Activated T-cell treated with anti-CD3 and anti-CD28 coated beads, Interleukin-2, amount 50 U/mL, for 1 hour (primary cell): ENCODE data around the gene C2CD2.
"Not testable (repeated sequence)": the region's sequence is repeated elsewhere in the genome, so short reads cannot be mapped to it uniquely, and the experiment has no call there.

Experiments used
- DNase-seq: peaks from one replicate; pipeline ENCODE4 v3.0.0-alpha.2; 2020

The C2CD2 gene

DNA sequence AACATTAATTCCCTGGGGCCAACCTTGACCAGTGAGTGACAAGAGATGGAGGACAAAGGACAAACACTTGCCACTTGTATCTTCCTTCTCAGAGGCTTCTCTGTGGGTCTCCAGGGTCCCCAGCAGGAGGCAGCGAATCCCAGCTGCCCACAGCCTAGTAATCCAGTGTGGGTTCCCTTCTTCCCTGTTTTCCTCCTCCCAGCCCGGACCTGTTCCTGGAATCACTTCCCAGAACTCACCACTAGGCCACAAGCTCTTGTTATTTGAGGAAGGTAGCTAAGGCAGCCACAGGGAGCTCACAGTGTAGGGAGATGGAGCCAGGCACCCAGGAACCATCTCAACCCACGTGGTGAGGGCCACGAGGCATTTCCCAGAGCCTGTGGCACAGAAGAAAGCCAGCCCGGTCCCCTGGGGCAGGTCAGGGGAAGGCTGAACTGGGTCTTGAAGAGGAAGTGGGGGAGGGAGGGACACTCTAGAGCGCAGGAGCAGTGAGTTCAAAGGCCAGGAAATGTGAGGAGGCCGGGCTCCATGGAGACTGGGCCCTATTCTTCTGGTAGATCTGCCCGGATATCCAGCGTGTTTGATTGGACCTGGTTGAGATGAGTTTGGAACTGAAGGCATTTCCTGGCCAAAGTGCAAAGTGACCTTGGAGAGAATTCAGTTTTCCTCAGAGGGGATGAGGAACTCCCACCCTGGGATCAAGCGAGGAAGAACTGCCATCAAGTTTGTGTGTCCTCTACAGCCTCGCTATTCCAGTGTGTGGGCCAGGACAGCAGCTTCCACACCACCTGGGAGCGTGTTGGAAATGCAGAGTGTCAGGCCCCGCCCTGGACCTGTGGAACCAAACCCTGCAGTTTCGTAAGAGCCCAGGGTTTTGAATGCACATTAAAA is 20.3 kb upstream of the C2CD2 start:
- DNase-seq: no peak

- DNase-seq: no peak
Observed at GRCh38 chr21:41973427-41973831, 19.6 kb upstream of the C2CD2 start.

GRCh38 chr21:41972511-41973205 is 18.8 kb upstream of the C2CD2 start:
- no peak for DNase-seq

GRCh38 chr21:41971891-41972290 is 18.1 kb upstream of the C2CD2 start:
- no peak for DNase-seq

DNA sequence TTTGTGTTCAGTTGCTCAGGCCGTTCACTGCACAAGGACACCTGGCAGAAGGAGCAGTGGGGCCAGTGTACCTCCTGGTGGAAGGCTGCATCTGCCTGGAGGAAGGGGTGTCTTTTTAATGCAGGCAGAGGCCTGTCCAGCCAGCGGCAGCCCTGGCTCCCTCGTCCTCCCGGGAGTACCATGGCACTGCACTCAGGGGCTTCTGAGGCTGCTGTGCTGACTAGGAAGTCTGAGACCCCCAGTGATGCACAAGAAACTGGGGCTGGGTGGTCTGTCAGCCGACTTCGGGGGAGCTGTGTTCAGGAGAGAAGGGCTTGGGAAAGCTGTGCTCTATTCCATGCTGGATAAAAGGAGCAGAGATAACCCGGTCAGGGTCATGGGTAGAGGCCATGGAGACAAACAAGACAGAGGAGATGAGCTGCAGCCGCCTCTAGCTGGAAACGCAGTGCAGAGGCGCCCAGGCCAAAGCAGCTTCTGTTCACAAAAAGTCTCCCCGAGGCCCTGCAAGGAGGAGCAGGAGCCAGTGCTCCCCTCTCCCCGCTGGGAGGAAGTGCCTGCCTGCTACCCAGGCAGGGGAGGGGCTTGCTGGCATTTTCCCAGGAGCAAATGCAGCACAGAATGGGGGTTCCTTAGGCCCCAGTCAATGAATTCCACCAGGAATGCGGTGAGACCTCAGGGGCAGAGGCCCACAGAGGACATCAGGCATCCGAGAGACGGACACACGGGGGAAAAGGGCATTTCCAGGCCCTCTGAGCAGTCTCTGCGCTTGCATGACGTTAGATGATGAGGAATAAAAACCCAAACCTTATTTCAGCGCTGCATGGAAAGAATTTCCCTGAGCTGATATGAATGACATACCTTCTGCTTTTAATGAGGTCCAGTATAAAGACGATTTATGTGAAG is 17.2 kb upstream of the C2CD2 start:
- DNase-seq: no peak

- no peak for DNase-seq
Observed at GRCh38 chr21:41970106-41970391, 16.2 kb upstream of the C2CD2 start.

DNA sequence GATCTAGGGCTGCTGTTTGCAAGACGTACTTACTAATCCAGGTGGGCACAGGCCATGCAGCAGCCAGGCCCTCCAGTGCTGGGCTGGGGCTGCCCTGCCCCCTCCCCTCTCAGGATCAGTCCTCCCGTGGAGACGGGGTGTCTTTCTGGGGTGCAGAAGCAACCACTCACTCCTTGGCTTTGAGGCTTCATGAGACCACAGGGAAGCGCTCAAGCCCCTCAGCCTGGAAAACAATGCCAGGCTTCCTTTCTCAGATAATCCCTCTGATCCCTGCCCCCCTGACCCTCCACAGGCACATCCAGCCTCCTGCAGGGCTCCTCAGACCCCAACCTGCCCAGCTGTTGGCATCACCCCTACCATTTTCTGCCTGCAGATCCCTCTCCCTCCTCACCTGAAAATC is 13.9 kb upstream of the C2CD2 start:
- DNase-seq: no peak

GRCh38 chr21:41966872-41967621 is 13.2 kb upstream of the C2CD2 start:
- DNase-seq: no peak

DNA sequence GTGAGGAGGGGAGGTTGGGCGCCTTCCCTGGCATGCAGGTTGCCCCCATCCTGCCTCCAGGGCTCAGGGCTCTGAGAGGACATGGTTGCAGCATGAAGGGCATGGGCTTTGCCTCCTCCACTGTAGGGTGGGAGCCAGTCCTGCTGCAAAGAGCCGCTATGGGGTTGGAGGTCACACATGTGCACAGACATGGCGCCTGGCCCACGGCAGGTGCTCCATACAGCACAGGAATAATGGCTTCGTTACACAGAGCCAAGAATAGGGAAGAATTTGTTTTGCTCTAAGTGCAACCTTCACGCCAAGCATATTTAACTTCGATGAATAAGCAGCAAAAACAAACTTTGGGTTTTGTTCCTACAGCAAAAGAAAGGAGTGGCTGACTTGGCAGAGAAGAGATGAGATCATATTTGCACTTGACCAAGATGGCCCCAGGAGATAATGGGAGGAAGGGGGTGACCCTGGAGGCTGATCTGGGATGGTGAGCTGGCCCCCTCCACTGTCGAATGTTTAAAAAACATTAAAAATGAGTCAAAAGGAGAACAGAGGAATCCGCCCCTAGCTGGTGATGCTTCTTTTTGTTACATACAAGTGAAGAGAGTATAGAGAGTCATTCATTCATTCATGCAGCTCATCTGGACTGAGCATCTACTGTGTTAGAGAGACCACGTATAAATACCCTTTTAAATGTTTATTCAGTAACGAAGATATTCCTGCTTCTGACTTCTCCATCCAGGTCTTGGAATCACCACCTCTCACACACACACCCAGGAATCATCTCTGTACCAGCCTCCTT is 12.4 kb upstream of the C2CD2 start:
- DNase-seq: no peak

GRCh38 chr21:41965461-41966013 is 11.7 kb upstream of the C2CD2 start:
- no peak for DNase-seq

GRCh38 chr21:41965045-41965444 is 11.2 kb upstream of the C2CD2 start:
- DNase-seq: no peak

GRCh38 chr21:41964171-41964570 is 10.4 kb upstream of the C2CD2 start:
- DNase-seq: no peak

GRCh38 chr21:41962425-41962966 is 8.7 kb upstream of the C2CD2 start:
- DNase-seq: no peak

- DNase-seq: no peak
Observed at GRCh38 chr21:41961753-41962152, 7.9 kb upstream of the C2CD2 start.

GRCh38 chr21:41961282-41961701 is 7.5 kb upstream of the C2CD2 start:
- DNase-seq: no peak

DNA sequence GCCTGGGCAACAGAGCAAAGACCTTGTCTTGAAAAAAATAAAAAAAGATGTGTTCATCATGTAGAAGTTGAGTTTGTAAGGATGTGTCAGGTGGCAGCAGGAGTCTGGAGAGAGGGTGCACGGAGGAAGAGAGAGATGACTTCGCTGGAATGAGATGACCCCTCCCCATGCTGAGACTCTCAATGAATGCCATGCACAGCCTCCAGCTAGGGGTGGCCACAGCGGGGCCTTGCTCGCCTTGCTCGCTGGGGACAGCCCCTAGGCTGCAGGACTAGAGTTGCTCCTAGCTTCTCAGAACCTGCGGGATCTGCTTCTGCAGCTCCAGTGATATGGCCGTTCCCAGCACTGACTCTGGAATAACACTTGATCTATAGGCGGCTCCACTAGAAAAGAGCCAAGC is 6.6 kb upstream of the C2CD2 start:
- no peak for DNase-seq

GRCh38 chr21:41959697-41960096 is 5.9 kb upstream of the C2CD2 start:
- DNase-seq: not testable (repeated sequence)

DNA sequence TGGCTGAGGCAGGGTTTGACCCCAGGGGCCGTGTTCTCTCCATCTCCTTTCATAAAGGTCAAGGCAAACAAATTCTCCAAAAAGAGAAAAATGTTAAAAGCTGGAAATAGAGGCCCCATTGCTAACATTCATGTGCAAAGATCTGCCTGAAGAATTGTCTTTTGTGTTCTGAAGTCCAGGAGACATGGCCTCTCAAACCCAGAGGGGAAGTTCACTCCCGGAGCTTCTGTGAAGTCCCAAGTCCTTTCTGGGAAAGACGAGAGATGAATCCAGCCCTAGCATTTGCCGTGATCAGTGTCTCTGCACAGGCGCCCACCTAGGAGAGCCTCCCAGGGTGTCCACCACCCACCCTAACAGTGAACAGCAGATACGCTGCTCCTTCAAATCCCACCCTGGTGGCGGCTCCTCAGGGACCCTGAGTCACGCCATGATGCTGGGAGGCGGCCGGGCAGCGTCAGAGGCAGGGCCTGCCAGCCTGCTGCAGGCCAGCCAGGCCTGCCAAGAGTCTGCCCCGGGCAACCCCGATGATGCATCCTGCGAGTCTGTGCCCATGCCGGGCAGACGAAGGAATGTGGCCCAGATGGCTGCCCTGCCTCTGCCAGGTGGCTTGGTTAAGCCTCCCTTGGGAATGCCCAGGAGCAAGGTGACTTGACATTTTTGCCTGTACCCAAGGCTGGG is 5.2 kb upstream of the C2CD2 start:
- no peak for DNase-seq

DNA sequence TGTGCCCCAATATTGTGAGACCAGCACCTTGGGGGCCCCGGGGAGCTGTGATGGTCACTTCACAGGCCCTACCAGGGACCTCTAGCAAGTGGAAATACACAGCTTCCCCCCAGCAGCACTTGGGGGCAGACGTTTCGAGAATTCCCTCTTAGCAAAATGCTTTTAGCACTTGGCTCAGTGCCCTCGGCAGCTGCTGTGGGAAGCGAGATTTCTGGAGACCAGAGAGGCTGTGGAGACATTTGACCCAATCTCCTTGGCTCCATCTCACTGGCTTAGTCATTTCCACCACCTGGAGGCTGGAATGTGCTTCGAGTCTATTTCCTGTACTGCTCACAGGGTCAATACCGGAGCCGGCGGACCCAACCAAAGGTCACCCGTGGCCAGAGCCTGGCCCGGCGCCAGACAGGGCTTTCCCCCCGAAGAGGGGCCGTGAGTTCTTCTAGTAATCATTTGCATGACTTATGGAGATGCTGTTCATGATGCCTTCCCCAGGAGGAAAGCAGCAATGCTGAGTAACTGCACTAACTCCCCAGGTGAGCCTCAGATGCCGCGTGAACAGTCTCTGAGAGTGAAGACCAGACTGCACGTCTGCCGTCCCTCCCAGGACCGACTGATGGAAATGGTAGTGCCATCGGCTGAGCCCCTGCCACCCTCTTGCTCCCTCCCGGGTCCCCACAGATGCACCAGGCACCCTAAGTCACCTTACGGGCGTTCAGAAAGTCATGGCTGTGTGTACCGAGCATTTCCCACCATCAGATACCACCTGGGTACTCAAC is 4.4 kb upstream of the C2CD2 start:
- no peak for DNase-seq
